22Rv1 (cell line): Measurements from ENCODE around the gene RALGPS1.

ENCODE experiments used
- CTCF ChIP-seq: fragments of 450-650 bp; IDR thresholded peaks from 2 replicates; pipeline ENCODE4 v1.5.1; 2017; ENCODE audit warnings: mild to moderate bottlenecking
- ZFX ChIP-seq: fragments of 450-650 bp; IDR thresholded peaks from 2 replicates; pipeline ENCODE4 v1.6.1; 2017; ENCODE audit warnings: antibody characterized with exemption, borderline replicate concordance

DNA sequence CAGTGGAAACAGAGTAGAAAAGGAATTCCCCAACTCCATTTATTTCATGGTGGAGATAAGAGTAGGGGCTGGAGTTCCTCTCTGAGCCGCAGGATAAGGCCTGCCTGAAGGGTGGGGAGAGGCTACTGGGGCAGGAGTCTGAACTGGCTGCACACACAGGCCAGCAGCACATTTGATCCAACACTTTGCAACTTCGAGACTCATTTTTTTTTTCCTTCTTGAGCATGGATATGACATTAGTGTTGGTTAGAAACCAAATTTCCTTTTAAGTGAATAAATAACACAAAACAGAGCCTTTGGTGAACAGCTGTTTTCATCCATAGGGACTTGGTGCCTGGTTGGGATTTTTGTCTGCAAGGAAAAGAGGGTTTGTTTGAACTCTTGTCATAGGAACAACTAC lies 76.6 kb downstream of the RALGPS1 start:
- TF ChIP-seq CTCF, result no peak
- no peak for TF ChIP-seq ZFX
